Airway epithelial cell (primary cell): ENCODE data around the gene HTR3A. TPM values are rescaled to one million over a fixed set of nuclear protein-coding genes. Genes with fewer than 3 reads are reported as not detected.

Experiments used
- total RNA-seq: library from RNA; depleted of rRNA; stranded (reverse); fragments of >200 nt; gene quantifications from 2 replicates; pipeline ENCODE4 v1.2.3, GENCODE V29; 2015

HTR3A gene
- total RNA-seq = not detected in 2 replicates

GRCh38 chr11:113974741-113975470, at the start of gene HTR3A:
TSS of gene HTR3A (plus strand) at chr11:113975108. CDS start at chr11:113975326, 218 bp downstream.

Other genes with a start within 250 kb of the HTR3A start
- 14.9 and 18.4 TPM in 2 replicates for gene ZW10, start 201.4 kb upstream of the HTR3A start, total RNA-seq
- not detected in 2 replicates for gene CLDN25, start 195.3 kb upstream of the HTR3A start, total RNA-seq
- 21.6 and 23.8 TPM in 2 replicates for gene USP28, start 99.5 kb upstream of the HTR3A start, total RNA-seq
- gene HTR3B, start 70.3 kb upstream of the HTR3A start, total RNA-seq = not detected in 2 replicates
- 3.6 and 5.1 TPM in 2 replicates for gene ZBTB16, start 84.6 kb downstream of the HTR3A start, total RNA-seq